Skeletal muscle satellite cell (primary cell): ENCODE results near the gene PRR16.

Experiments
- H3K27me3 ChIP-seq: 2 replicates; pipeline ENCODE4 v1.7.0; 2013; ENCODE audit warnings: low read length; ENCODE audit not compliant: control insufficient read depth, insufficient read depth
- H3K36me3 ChIP-seq: 2 replicates; pipeline ENCODE4 v1.7.0; 2013; ENCODE audit warnings: mild to moderate bottlenecking, control low read depth, low read length; ENCODE audit not compliant: insufficient read depth
- H3K4me1 ChIP-seq: 2 replicates; pipeline ENCODE4 v1.7.0; 2013; ENCODE audit warnings: low read length; ENCODE audit not compliant: control insufficient read depth, insufficient read depth
- H3K4me2 ChIP-seq: 2 replicates; pipeline ENCODE4 v1.7.0; 2013; ENCODE audit warnings: mild to moderate bottlenecking, low read length
- H3K4me3 ChIP-seq: 2 replicates; pipeline ENCODE4 v1.7.0; 2013; ENCODE audit warnings: low read length
- H3K9ac ChIP-seq: 2 replicates; pipeline ENCODE4 v1.7.0; 2013; ENCODE audit warnings: mild to moderate bottlenecking, low read depth, low read length, moderate library complexity
- H3K9me3 ChIP-seq: replicated peaks from 2 replicates; pipeline ENCODE4 v1.7.0; 2013; ENCODE audit warnings: mild to moderate bottlenecking, control low read depth, low read length

Gene PRR16

GRCh38 chr5:120527251-120527650 is 63.2 kb downstream of the PRR16 start:
- no peaks in the 10 kb centered on the region for H3K36me3 ChIP-seq
- peaks cover 16% of the 10 kb centered on the region for H3K4me1 ChIP-seq
- no peak overlapping the region for H3K9ac ChIP-seq
- no peaks in the 10 kb centered on the region for H3K27me3 ChIP-seq
- no peaks in the 10 kb centered on the region for H3K9me3 ChIP-seq
- H3K4me3 ChIP-seq = no peak overlapping the region
- H3K4me2 ChIP-seq = no peak overlapping the region

- no peaks in the 10 kb centered on the region for H3K27me3 ChIP-seq
- H3K9me3 ChIP-seq = no peaks in the 10 kb centered on the region
- no peak overlapping the region for H3K4me3 ChIP-seq
- H3K4me2 ChIP-seq = no peak overlapping the region
- H3K36me3 ChIP-seq = no peaks in the 10 kb centered on the region
- H3K4me1 ChIP-seq = peaks cover 16% of the 10 kb centered on the region
- H3K9ac ChIP-seq = no peak overlapping the region
Observed at GRCh38 chr5:120528609-120529008, 64.5 kb downstream of the PRR16 start.

- Histone ChIP-seq H3K4me1 (peaks cover 16% of the 10 kb centered on the region), H3K9ac (no peak overlapping the region), H3K27me3 (no peaks in the 10 kb centered on the region), H3K9me3 (no peaks in the 10 kb centered on the region), H3K4me3 (no peak overlapping the region), H3K36me3 (no peaks in the 10 kb centered on the region), H3K4me2 (no peak overlapping the region)
Observed at GRCh38 chr5:120529386-120529785, 65.3 kb downstream of the PRR16 start.

- Histone ChIP-seq H3K4me2 (no peak overlapping the region), H3K27me3 (no peaks in the 10 kb centered on the region), H3K4me3 (no peak overlapping the region), H3K9me3 (no peaks in the 10 kb centered on the region), H3K9ac (no peak overlapping the region), H3K36me3 (no peaks in the 10 kb centered on the region), H3K4me1 (peaks cover 16% of the 10 kb centered on the region)
Observed at GRCh38 chr5:120531215-120531614, 67.1 kb downstream of the PRR16 start.

- Histone ChIP-seq H3K27me3 (no peaks in the 10 kb centered on the region), H3K9ac (no peak overlapping the region), H3K4me2 (no peak overlapping the region), H3K4me3 (no peak overlapping the region), H3K36me3 (no peaks in the 10 kb centered on the region), H3K9me3 (no peaks in the 10 kb centered on the region), H3K4me1 (peaks cover 11% of the 10 kb centered on the region)
Observed at GRCh38 chr5:120532835-120533234, 68.7 kb downstream of the PRR16 start.

GRCh38 chr5:120533581-120533980 is 69.5 kb downstream of the PRR16 start:
- H3K4me1 ChIP-seq = peaks cover 9% of the 10 kb centered on the region
- H3K9me3 ChIP-seq = no peaks in the 10 kb centered on the region
- H3K4me3 ChIP-seq = no peak overlapping the region
- no peaks in the 10 kb centered on the region for H3K27me3 ChIP-seq
- no peaks in the 10 kb centered on the region for H3K36me3 ChIP-seq
- H3K9ac ChIP-seq = no peak overlapping the region
- no peak overlapping the region for H3K4me2 ChIP-seq

- H3K4me1 ChIP-seq = peaks cover 20% of the 10 kb centered on the region
- H3K27me3 ChIP-seq = no peaks in the 10 kb centered on the region
- no peaks in the 10 kb centered on the region for H3K9me3 ChIP-seq
- H3K4me2 ChIP-seq = no peak overlapping the region
- H3K9ac ChIP-seq = no peak overlapping the region
- no peak overlapping the region for H3K4me3 ChIP-seq
- H3K36me3 ChIP-seq = no peaks in the 10 kb centered on the region
Observed at GRCh38 chr5:120535900-120536299, 71.8 kb downstream of the PRR16 start.

- Histone ChIP-seq H3K27me3 (no peaks in the 10 kb centered on the region), H3K4me2 (peak overlapping the region; percentile 67), H3K9ac (peak overlapping the region; percentile 49), H3K4me1 (peaks cover 20% of the 10 kb centered on the region), H3K4me3 (peak overlapping the region; percentile 23), H3K9me3 (no peaks in the 10 kb centered on the region), H3K36me3 (no peaks in the 10 kb centered on the region)
Observed at GRCh38 chr5:120538149-120538548, 74.0 kb downstream of the PRR16 start.

- Histone ChIP-seq H3K27me3 (no peaks in the 10 kb centered on the region), H3K9ac (peak overlapping the region; percentile 49), H3K4me3 (peak overlapping the region; percentile 23), H3K4me2 (peak overlapping the region; percentile 67), H3K9me3 (no peaks in the 10 kb centered on the region), H3K36me3 (no peaks in the 10 kb centered on the region), H3K4me1 (peaks cover 22% of the 10 kb centered on the region)
Observed at GRCh38 chr5:120538644-120539043, 74.5 kb downstream of the PRR16 start.

- no peak overlapping the region for H3K4me3 ChIP-seq
- no peaks in the 10 kb centered on the region for H3K27me3 ChIP-seq
- peak overlapping the region; percentile 24 for H3K4me2 ChIP-seq
- peaks cover 26% of the 10 kb centered on the region for H3K4me1 ChIP-seq
- no peaks in the 10 kb centered on the region for H3K9me3 ChIP-seq
- H3K9ac ChIP-seq = no peak overlapping the region
- no peaks in the 10 kb centered on the region for H3K36me3 ChIP-seq
Observed at GRCh38 chr5:120539471-120539870, 75.4 kb downstream of the PRR16 start.

GRCh38 chr5:120540097-120540496 is 76.0 kb downstream of the PRR16 start:
- Histone ChIP-seq H3K36me3 (no peaks in the 10 kb centered on the region), H3K4me3 (no peak overlapping the region), H3K27me3 (no peaks in the 10 kb centered on the region), H3K9me3 (no peaks in the 10 kb centered on the region), H3K9ac (no peak overlapping the region), H3K4me1 (peaks cover 30% of the 10 kb centered on the region), H3K4me2 (peak overlapping the region; percentile 24)

- H3K36me3 ChIP-seq = no peaks in the 10 kb centered on the region
- no peaks in the 10 kb centered on the region for H3K9me3 ChIP-seq
- H3K4me1 ChIP-seq = peaks cover 30% of the 10 kb centered on the region
- H3K4me3 ChIP-seq = no peak overlapping the region
- H3K27me3 ChIP-seq = no peaks in the 10 kb centered on the region
- no peak overlapping the region for H3K9ac ChIP-seq
- no peak overlapping the region for H3K4me2 ChIP-seq
Observed at GRCh38 chr5:120544043-120544442, 79.9 kb downstream of the PRR16 start.
